BJ (cell line): ENCODE measurements around the gene IGSF21. TPM values are rescaled to one million over a fixed set of nuclear protein-coding genes. Genes with fewer than 3 reads are reported as not detected.

ENCODE experiments used
- CTCF ChIA-PET: fragments of 350-600 bp; formaldehyde crosslinking; extraction: SDS; loops from one replicate; lab custom pipeline; 2021; ENCODE audit warnings: antibody characterized with exemption, inconsistent platforms; lab: Yijun Ruan, JAX
- POLR2A ChIA-PET: fragments of 300-600 bp; sonication (Branson Sonifier 250); formaldehyde crosslinking; extraction: SDS; loops from one replicate; lab custom pipeline; 2021; ENCODE audit warnings: antibody characterized with exemption; lab: Charles Lee
- DNase-seq: peaks from one replicate; pipeline ENCODE4 v3.0.0-alpha.2; 2011; ENCODE audit warnings: low read depth
- H3K27me3 ChIP-seq: 2 replicates; pipeline ENCODE4 v1.6.0; 2011; ENCODE audit warnings: low read length; ENCODE audit not compliant: control insufficient read depth, insufficient read depth
- H3K36me3 ChIP-seq: 2 replicates; pipeline ENCODE4 v1.5.1; 2011; ENCODE audit warnings: low read length; ENCODE audit not compliant: control insufficient read depth, insufficient read depth
- H3K4me3 ChIP-seq: 2 replicates; pipeline ENCODE4 v1.5.1; 2011; ENCODE audit warnings: low read depth, mild to moderate bottlenecking, control low read depth, low read length
- polyA plus RNA-seq: library from polyadenylated mRNA; depleted of rRNA; stranded (reverse); fragments of >200 nt; gene quantifications from 2 replicates; pipeline ENCODE4 v1.2.3, GENCODE V29; 2011
- TF ChIP-seq, protein P1 (sequence below): IDR thresholded peaks from 2 replicates; pipeline ENCODE4 v1.5.1; 2011; ENCODE audit warnings: low read depth, mild to moderate bottlenecking, control low read depth, inconsistent platforms, low read length, moderate library complexity; ENCODE audit not compliant: insufficient read depth

IGSF21 gene
- polyA plus RNA-seq, 1 experiment: not detected

DNA sequence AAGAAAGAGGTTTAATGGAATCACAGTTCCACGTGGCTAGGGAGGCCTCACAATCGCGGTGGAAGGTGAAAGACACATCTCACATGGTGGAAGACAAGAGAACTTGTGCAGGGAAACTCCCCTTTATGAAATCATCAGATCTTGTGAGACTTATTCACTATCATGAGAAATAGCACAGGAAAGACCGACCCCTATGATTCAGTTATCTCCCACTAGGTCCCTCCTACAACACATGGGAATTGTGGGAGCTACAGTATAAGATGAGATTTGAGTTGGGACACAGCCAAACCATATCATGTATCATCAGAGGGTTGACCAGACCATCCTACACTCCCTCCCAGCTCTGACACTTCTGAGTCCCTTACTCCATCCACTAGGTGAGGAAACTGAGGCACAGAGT lies 229.2 kb downstream of the IGSF21 start:
- TF ChIP-seq, protein P1, sequence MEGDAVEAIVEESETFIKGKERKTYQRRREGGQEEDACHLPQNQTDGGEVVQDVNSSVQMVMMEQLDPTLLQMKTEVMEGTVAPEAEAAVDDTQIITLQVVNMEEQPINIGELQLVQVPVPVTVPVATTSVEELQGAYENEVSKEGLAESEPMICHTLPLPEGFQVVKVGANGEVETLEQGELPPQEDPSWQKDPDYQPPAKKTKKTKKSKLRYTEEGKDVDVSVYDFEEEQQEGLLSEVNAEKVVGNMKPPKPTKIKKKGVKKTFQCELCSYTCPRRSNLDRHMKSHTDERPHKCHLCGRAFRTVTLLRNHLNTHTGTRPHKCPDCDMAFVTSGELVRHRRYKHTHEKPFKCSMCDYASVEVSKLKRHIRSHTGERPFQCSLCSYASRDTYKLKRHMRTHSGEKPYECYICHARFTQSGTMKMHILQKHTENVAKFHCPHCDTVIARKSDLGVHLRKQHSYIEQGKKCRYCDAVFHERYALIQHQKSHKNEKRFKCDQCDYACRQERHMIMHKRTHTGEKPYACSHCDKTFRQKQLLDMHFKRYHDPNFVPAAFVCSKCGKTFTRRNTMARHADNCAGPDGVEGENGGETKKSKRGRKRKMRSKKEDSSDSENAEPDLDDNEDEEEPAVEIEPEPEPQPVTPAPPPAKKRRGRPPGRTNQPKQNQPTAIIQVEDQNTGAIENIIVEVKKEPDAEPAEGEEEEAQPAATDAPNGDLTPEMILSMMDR: no peak
- POLR2A ChIA-PET: no interaction called here
- Histone ChIP-seq H3K36me3 (no peaks in the 10 kb centered on the region), H3K27me3 (no peaks in the 10 kb centered on the region), H3K4me3 (no peak overlapping the region)
- no peak for DNase-seq
- CTCF ChIA-PET: interaction anchor here (0.8 kb wide), 1 partner anchor 8 kb away, joined by 3 read pairs; no protein-coding TSS in a partner anchor

DNA sequence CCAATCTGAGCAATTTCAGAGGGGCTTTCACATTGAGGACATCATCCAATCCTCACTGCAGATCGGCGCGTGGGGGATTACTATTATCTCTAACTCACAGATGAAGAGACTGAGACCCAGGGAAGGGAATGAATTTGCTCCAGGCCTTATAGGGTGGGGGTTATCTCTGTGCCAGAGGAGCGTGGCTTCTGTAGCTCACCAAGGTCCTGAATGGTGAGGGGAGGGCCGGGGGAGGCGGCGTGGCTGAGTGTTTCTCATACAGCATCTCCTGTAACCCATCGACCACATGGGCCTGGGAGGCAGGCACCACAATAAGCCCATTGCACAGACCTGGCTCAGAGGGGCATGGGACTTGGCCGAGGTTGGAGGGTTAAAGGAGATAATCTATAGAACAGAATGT lies 230.2 kb downstream of the IGSF21 start:
- ChIA-PET CTCF (no interaction called here), POLR2A (no interaction called here)
- no peak for DNase-seq
- Histone ChIP-seq H3K4me3 (no peak overlapping the region), H3K27me3 (no peaks in the 10 kb centered on the region), H3K36me3 (no peaks in the 10 kb centered on the region)
- TF ChIP-seq, protein P1: no peak

DNA sequence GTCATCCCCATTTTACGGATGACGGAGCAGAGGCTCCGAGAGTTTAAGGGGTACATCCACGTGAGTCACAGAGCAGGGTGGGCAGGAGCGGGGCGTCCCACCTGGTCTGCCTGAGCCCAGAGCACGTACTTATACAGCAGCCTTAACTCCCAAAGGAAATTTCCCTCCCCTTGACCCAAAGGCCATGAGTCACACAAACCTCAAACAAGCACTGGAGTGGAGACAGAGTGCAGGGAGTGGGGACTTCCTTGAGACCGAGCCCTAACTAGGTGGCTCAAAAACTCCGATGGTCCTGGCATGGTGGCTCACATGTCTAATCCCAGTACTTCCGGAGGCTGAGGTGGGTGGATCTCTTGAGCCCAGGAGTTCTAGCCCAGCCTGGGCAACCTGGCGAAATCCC lies 231.6 kb downstream of the IGSF21 start:
- TF ChIP-seq, protein P1: no peak
- Histone ChIP-seq H3K4me3 (no peak overlapping the region), H3K36me3 (no peaks in the 10 kb centered on the region), H3K27me3 (no peaks in the 10 kb centered on the region)
- CTCF ChIA-PET: no interaction called here
- POLR2A ChIA-PET: no interaction called here
- DNase-seq: no peak

DNA sequence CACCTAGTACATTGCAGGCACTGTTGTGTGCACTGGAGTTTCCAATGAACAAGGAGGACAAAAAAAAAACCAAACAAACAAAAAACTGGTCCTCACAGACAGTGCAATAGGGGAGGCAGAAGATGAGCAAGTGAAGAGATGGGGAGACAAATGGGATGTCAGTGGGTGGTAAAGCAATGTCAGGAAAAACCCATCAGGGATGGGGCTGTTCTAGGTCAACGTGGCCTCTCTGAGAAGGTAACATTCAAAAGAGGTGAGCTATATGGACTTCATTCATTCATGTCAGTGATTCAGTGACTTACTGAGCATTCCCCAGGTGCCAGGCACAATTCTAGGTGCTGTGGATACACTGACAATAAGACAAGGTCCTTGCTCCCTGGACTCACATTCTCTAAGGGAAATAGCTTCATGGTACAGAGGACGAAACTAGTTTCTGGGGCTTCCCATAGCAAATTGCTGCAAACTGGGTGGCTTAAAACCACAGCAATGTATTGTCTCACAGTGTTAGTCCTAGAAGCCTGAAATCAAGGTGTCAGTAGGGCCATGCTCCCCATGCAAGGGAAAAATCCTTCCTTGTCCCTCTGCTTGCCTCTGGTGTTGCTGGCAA lies 232.7 kb downstream of the IGSF21 start:
- TF ChIP-seq, protein P1: no peak
- POLR2A ChIA-PET: no interaction called here
- DNase-seq: no peak

DNA sequence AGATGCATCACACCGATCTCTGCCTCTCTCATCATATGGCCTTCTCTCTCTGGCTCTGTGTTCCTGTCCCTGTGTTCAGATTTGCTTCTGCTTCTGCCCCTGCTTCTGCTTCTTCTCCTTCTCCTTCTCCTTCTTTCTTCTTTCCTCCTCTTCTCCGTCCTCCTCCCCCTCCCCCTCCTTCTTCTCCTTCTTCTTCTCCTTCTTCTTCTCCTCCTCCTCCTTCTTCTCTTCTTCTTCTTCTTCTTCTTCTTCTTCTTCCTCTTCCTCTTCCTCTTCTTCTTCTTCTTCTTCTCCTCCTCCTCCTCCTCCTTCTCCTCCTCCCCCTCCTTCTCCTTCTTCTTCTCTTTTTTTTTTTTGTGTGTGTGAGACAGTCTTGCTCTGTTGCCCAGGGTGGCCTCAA lies 233.2 kb downstream of the IGSF21 start:
- H3K27me3 ChIP-seq: no peaks in the 10 kb centered on the region
- no peaks in the 10 kb centered on the region for H3K36me3 ChIP-seq
- no peak overlapping the region for H3K4me3 ChIP-seq
- ChIA-PET POLR2A (no interaction called here), CTCF (no interaction called here)
- DNase-seq: no peak
- TF ChIP-seq, protein P1: no peak

More for the DNA sequence above, 232.7 kb downstream of the IGSF21 start:
- H3K36me3 ChIP-seq: no peaks in the 10 kb centered on the region
- CTCF ChIA-PET: no interaction called here
- H3K27me3 ChIP-seq: no peaks in the 10 kb centered on the region
- H3K4me3 ChIP-seq: no peak overlapping the region
